OCI-M2 (cell line): ENCODE data around the gene LRRC49.
"Not testable (repeated sequence)": the region's sequence is repeated elsewhere in the genome, so short reads cannot be mapped to it uniquely, and the experiment has no call there.

Experiments used
- DNase-seq: peaks from one replicate; lab custom pipeline; 2025; ENCODE audit not compliant: unreplicated experiment; lab: John Stamatoyannopoulos, UW

The LRRC49 gene, protein sequence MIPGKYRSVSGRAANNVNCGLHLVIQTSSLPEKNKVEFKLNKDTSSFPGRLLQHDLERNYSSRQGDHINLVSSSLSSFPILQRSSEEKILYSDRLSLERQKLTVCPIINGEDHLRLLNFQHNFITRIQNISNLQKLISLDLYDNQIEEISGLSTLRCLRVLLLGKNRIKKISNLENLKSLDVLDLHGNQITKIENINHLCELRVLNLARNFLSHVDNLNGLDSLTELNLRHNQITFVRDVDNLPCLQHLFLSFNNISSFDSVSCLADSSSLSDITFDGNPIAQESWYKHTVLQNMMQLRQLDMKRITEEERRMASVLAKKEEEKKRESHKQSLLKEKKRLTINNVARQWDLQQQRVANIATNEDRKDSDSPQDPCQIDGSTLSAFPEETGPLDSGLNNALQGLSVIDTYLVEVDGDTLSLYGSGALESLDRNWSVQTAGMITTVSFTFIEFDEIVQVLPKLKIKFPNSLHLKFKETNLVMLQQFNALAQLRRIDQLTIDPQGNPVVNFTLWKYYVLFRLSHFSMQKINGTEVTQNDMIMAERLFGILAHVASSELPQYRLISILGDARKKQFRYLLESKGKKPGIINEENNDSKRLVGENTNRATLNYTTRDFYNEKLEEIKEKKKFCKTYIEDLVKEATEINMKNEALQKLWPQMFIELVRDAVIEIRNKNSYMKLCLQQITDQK

DNA sequence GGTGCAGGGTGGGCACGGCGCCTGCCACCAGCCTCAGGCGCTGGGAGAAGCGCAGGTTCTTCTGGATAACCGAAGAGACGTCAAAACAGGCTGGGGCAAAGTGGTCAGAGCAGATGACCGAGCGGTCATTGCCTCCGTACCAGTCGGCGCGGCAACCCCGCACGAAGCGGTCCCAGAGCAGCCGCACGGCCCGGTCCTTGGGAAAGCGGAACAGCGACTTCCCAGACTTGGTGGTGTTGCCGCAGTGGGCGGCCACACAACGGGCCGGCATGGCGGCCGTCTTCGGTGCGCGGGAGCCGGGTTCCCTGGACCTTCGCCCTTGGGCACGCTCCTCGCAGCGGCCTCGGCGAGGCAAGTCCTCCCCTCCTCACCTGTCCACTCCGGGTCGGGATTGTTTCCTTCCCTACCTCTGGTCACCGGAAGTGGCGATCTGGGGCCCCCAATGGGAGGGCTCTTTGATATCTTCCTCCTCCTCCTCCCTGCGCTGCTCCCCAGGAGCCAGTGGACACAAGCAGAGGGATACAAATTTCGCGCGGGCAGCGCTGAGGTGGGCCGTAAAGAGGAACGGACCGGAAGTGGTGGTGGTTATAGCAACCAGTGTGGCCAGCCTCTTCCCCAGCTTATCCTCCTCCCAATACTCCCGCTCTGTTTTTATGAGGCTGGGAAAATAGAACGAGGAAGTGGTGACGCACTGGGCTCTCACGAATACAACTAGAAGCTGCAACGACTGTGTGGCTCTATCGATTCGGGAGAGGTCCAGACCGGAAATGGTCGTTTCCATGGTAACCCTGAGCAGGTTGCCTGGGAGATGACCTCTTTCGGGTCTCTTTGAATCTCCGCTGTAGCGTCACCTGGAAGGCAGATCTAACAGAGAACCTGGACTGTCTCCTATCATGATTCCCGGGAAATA lies at the start of gene LRRC49, which contains the start of gene THAP10:
Gene LRRC49 (plus strand): TSS at position 825 of the 910 bp plus-strand sequence. CDS start 69 bp downstream, at position 894.
Gene THAP10 (minus strand): TSS at position 432 of the 910 bp plus-strand sequence. CDS start 161 bp downstream, at position 271.
- peak; percentile 53 for DNase-seq

DNA sequence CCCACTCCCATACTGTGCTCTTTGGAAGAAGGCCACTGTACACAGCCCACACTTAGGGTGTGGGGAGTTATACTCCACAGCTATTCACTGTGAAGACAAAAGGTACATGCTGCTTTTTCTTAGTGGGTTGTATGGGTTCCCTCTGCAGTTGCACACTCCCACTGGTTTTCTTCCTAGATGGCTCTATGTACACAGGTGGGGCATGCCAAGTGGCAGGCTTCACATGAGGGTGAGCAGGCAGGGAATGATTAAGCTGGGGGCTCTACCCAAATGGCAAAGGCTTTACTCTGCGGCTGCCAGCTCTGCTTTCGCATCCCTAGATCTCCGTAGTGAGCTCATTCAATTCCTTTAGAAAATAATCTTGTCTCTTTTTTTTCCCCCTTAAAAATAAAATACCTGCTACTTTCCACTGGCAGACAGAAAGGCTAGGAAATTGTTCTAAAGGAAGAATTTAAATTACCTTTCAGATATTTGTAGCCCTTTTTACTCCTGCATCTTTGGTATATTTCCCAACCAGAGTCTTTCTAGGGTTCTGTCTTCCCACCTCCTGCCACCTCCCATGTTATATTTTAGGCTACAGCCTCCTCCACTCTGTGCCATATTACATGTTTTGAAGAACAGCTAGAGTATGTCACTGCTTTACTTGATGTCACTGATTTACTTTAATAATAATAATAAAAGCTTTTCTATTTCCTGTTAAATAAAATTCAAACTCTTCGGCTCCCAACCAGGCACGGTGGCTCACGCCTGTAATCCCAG lies 46.8 kb upstream of the LRRC49 start:
- no peak for DNase-seq

DNA sequence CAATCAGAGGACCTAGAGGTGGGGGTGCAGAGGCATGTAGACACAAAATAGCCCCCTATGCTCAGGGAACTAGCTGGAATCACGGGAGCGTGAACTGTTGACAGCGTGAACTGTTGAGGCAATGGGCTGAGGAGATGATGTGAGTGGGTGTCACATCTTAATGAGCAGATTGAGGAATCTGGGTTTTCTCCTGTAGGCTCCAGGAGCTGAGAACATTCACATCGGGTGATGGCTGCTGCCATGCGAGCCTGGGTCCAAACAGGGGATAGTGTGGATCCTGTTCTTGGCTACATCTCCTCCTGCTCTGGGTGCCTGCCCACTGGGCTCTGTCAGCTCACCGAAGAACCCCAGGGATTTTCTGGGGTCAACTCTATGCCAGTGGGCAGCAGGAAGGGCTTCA lies 40.7 kb upstream of the LRRC49 start:
- DNase-seq, result no peak

DNA sequence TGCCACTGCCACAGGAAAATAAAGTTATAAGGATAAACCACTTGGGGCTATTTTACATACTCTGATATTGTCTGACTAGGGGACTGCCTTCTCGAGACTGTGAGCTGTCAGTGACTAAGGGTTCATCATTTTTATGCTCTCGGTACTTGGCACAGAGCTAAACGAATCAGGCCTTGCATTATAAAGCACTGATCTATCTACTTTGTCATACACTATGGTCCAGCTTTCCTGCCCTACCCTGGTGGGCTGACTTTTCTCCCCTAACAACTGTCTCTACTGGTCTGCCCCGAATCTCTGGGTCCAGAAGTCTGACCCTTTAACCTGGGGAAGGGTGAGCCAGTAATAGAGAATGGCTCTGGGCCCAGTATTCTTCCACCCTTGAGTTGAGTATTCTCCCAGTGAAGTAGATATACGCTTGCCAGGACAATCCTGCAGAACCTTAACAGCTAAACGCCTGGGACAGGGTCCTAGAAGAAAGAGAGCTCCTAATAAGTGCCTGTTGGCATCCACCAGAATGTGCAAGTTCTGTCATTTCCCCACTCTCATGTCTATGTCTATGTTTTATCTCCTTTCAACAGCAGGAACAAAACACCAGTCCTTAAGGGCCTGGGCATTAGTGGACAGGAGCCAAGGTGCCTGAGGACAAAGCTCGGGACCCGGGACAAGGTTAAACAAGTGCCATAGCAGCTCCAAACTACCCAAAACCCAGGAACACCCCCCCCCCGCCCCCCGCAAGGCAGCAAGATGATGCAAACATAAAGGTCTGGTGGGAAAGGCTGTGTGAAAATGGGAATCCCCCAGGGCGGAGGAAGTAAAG lies 39.9 kb upstream of the LRRC49 start:
- no peak for DNase-seq

DNA sequence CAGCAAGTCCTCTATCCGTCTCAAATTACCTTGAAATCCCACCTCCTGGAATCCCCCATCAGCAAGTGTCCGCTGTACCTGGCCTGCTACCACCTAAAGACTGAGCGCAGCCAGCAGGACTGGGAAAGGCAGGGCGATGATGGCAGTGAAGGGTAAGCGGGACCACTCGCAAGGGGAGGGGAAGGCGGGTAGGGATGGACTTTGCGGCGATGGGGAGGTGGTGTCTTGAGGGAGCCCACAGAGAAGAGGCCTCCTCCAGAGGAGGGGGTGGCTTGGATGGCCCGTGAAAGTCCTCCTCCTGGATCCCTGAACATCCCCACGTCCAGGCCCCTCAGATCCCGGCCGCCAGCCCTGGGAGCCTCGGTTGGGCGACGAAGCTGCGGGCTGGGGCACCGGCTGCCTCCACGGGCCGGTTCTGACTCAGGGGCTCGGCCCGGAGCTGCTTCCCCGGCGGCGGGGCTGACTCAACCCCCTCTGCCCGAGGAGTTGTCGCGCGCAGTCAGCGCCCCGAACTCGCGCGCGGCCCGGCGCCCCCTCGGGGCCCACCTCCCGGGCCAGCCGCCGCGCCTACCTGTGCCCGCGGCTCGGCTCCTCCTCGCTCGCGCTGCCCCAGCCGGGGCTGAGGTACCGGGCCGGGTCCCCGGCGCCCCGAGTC lies 39.2 kb upstream of the LRRC49 start:
- DNase-seq, result no peak

DNA sequence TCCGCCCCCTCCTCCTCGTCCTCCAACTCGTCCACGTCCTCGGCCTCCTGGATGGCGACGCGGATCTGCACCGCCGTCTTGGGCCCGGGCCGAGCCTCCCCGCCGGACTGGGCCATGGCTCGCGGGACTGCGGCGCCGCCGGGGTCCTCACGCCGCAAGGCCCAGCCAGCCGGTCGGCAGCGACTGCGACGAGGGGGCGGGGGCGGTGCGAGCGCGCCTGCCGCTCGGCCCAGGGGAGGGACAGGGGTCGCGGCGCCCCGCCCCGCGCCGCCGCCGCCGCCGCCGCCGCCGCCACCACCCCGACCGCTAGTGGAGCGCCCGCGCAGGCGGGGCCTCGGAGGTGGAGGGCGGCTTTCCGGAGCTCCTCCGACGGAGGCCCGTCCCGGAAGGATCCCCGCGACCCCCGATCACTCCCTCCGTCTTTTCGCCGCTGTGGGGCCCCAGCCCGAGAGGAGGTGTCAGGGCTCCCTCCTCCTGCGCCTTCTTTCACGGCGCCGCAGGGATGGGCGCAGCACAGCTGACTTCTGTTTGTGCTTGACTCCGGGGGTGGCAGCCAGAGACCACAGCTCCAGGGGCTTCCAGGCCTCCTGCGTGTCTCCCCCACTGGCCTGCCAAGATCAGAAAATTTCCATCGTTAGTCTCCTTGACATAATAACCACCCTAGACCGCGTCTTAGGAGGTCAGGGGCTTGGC lies 38.5 kb upstream of the LRRC49 start, which contains the start of gene LARP6:
Gene LARP6 (minus strand): TSS at position 185 of the 693 bp plus-strand sequence. CDS start 69 bp downstream, at position 116.
- no peak for DNase-seq

DNA sequence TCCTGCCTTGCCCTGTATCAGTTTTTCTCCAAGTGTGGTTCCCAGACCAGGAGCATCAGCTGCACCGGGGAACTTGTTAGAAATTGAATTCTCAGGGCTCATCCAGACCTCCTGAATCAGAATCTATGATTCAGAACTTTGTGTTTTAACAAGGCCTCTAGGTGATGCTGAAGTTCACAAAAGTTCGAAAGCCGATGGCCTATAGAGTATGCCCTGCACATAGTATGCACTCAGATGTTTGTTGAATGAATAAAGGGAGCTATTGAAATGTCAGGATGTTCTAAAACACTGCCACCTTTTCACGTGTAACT lies 38.0 kb upstream of the LRRC49 start:
- DNase-seq, result no peak

DNA sequence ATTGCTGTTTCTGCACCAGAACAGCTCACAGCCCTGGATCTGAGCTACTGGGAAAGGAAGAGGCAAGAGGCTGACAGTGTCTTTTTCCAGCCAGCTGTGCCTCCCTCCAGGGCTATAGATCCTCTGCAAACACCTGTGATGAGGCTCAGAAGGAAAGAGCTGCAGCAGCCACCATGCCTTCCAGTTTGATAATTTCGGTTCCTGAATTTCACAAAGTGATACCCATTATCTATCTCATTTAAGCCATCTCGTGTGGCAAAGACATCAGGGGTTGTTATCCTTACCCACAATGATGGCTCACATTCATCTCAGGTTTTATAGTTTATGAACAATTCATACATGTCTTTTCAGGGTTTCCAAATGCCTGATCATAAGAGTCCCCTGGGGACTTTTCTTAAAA lies 36.9 kb upstream of the LRRC49 start:
- no peak for DNase-seq

DNA sequence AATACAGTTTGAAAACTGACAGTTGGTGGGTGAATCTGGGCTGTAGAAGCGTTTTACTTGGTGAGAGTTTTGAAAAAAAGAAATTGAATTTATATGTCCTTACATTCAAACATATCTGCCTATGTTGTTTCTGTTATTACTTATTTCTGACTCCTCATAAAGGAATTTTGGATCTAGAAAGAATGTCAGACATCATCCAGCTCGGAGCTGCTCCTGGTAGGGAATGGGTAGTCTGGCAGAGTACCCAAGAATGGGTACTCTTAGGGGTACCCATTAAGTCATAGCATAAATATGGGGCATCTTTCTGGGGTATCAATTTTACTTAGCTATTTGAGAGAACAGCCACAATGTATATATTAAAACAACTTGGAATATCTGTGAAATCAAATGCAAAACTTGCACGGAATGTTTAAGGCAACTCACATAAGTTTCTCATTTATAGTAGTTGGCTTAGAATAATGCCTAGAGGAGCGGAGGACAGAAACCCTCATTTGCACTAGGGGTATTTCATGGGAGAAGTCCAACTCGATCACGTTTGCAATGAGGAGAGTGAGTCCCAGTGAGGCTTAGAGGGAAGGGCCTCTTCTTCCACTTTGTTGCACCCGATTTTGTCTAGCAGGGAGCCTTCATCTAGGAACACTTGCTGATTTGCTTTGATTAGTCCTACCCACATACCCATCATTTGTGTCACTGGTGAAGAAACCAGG lies 36.3 kb upstream of the LRRC49 start:
- DNase-seq, result no peak

DNA sequence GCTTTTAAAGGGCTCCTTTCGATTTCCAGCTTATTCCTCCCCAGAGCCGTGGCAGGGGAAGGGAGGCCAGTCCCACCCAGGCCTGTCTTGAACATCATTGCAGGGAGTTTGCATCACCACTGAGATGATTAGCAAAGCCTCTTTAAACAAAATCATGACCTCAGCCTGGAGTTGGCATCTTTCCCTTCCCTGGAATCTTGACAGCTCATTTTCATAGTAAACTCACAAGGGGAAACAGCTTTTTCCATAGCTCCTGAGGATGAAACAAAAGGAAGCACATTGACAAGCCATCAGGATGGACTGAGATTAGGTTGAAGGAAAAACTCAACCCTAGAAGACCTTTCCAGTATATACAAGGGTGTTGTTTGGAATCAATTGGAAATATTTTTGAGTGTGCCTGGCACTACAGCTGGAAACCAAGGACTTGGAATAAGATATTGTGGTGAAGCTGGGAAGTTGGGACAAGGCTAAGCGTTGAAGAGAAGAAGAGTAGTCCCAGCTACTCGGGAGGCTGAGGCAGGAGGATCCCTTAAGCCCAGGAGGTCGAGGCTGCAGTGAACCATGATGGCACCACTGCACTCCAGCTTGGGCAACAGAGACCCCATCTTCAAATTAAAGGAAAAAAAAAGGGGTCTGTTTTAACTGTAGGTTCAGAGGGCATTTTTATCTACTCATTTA lies 35.6 kb upstream of the LRRC49 start:
- DNase-seq, result no peak

DNA sequence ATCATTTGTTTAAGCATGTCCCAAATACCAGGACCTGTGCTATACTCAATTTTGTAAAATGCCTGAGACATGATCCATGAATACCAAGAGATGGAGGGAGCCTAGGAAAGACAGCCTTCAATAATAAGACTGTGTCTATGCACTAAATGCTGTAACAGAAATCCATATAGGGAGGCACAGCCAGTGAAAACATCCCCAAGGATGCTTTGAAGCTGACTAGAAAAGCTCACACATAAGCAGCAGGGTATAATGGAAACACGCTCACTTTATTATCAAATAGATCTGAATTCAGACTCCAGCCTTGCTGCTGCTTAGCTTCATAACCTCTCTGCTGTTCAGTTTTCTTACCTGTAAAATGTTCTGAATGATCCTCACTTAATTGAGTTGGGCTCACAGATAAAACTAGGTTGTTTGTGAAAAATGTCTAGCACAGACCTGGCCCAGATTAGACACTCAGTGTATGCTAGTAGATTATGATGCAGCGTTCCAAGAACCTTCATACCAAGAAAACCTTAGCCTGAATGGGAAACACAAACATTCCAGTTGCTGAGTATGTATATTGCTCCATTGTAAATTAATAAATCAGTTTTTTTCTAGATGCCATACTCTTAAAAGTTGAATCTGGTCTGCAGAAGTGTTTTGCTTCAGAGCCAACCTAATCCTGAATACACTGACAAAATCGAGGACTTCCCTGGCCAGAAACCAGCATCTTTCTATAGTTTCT lies 34.9 kb upstream of the LRRC49 start:
- DNase-seq, result no peak

DNA sequence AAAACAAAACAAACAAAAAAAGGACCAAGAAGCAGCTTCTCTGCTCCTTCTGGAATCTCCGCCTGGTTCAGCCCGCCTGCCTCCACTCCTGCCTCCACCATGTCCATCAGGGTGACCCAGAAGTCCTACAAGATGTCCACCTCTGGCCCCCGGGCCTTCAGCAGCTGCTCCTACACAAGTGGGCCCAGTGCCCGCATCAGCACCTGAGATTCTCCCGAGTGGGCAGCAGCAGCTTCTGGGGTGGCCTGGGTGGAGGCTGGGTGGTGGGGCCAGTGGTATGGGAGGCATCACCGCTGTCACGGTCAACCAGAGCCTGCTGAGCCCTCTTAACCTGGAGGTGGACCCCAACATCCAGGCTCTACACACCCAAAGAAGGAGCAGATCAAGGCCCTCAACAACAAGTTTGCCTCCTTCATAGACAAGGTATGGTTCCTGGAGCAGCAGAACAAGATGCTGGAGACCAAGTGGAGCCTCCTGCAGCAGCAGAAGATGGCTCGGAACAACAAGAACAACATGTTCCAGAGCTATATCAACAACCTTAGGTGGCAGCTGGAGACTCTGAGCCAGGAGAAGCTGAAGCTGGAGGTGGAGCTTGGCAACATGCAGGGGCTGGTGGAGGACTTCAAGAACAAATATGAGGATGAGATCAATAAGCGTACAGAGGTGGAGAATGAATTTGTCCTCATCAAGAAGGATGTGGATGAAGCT lies 33.9 kb upstream of the LRRC49 start:
- not testable (repeated sequence) for DNase-seq

DNA sequence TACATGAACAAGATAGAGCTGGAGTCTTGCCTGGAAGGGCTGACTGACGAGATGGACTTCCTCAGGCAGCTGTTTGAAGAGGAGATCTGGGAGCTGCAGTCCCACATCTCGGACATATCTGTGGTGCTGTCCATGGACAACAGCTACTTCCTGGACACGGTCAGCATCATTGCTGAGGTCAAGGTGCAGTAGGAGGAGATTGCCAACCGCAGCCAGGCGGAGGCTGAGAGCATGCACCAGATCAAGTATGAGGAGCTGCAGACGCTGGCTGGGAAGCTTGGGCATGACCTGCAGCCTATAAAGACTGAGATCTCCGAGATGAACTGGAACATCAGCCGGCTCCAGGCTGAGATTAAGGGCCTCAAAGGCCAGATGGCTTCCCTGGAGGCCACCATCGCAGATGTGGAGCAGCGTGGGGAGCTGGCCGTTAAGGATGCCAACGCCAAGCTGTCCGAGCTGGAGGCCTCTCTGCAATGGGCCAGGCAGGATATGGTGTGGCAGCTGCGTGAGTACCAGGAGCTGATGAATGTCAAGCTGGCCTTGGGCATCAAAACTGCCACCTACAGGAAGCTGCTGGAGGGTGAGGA lies 33.2 kb upstream of the LRRC49 start:
- no peak for DNase-seq

DNA sequence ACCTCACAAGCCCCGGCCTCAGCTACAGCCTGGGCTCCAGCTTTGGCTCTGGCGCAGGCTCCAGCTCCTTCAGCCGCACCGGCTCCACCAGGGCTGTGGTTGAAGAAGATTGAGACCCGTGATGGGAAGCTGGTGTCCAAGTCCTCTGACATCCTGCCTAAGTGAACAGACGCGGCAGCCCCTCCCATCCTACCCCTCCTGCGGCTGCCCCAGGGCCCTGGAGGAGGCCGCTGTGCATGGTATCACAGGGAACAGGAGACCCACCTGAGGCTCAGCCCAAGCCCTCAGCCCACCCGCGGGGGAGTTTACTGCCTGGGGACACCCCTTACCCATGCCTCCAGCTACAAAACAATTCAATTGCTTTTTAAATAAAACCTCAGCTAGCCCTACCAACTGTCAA lies 32.6 kb upstream of the LRRC49 start:
- DNase-seq, result no peak

DNA sequence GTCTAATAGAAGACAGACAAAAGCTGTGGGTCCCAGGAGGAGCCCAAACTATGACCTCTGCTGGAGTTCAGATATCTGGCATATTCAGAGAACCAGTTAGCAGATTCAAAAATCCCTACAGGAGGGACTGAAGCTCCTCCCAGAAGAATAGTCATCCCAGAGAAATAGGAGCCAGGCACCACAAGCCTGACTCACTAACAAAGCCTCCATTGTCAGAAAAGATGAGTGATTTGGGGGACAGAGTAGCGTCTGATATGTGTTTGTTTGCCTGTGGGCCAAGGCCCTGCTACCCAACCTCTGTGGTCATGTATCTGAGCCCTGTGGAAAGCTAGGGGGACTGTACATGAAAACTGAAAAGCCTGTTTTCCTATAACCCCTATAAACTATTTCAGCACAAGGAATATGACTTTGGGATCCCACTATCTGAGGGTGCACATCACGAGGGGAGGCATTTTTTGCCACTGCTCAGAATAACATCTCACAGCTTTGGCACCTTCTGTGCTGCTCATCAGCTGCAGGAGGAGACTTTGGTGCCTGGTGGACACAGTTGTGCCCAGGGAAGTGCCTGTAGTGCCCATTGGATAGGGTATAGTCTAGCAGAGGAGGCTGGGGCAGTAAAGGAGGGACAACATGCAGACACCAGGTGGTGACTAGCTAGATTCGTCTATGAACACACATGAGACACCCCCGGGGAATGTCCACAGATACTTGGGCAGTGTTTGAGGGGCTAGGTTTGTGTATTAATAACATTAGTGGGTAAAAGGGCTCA lies 29.0 kb upstream of the LRRC49 start:
- DNase-seq, result no peak
